Stimulated activated CD4-positive, alpha-beta T cell treated with anti-CD3 and anti-CD28 coated beads, Interleukin-1b, Interleukin-23, amount 100 ng/mL, for 4 hours (primary cell): ENCODE measurements around the gene RAB29.
"Not testable (repeated sequence)": the region's sequence is repeated elsewhere in the genome, so short reads cannot be mapped to it uniquely, and the experiment has no call there.

Experiments
- DNase-seq, 2 donors: peaks; one replicate each; pipeline ENCODE4 v3.0.0-alpha.2; 2020; ENCODE audit warnings: low read depth in 2 of 2

Gene RAB29

DNA sequence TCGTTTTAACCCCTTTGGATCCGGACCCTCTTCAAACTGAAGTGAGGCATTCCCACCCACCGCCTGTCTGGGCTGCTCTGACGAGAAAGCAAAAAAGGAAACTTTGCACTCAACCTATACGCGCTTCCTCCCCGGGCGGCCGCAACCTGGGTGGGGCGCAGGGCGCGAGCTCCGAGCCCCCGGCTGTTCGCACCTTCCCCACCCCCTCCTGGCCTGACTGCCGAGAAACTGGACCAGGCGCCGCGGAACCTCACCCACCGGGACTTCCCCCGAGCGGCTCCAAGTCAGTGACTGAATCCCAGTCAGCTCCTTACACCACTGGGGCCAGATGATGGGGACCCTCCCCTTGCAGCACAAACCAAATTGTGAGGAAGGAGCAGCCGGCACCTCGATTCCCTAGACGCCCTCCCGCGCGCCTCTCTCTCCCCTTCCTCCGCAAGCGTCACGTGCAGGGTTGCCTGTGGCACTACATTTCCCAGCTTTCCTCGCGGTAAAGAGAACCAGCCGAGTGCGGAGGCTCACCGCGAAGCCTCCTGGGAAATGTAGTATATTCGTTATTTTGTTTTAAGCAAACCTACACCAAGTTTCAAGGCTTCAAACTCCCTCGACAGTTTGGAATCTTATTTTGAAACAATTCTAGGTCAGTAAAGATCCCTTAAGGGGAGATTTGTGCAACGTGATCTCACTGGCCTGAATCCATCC is at the start of gene RAB29:
Gene RAB29, minus strand, starts transcription at position 468 of the 702 bp plus-strand sequence. CDS start 526 bp downstream, outside the sequence.
- peak; percentile 64 to 72 for DNase-seq

GRCh38 chr1:205824180-205824579 is 48.9 kb upstream of the RAB29 start:
- DNase-seq = no peak

DNA sequence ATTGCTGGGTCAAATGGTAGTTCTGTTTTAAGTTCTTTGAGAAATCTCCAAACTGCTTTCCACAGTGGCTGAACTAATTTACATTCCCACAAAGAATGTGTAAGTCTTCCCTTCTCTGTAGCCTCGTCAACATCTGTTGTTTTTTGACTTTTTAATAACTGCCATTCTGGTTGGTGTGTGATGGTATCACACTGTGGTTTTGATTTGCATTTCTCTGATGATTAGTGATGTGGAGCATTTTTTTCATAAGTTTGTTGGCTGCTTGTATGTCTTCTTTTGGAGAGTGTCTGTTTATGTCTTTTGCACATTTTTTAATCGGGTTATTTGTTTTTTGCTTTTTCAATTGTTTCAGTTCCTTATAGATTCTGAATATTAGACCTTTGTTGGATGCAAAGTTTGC is 48.0 kb upstream of the RAB29 start:
- not testable (repeated sequence) for DNase-seq

DNA sequence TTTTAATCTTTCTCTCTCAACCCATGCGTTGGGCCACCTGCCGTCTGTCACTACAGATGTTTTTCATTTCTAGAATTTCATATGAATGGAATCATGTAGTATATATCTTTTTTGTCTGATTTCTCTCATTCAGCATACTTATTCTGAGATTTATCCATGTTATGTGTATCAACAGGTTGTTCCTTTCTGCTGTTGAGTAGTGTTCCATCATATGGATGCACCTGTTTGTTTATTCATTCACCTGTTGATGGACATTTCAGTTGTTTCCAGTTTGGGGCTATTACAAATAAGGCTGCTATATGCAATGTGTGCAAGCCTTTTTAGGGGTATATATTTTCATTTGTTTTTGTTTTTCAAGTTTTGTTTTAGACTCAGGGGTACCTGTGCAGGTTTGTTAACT is 47.1 kb upstream of the RAB29 start:
- DNase-seq = no peak

DNA sequence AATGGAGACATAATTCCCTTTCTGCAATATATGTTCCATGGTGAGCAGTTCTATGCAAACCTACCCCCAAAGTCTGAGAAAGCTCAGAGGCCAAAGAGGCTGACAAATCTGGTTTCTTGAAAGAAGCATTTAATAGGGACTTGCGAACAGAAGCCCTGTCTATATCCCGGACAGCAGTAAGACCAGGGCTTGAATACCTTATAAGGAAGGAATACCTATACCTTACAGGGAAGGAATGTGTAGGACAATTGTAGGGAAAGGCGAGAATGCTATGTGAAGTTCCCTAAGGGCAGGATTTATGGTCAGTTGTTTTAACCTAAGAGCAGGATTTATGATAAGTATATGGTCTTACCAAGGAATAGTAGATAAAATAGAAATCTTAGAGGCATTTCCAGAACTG is 42.7 kb upstream of the RAB29 start:
- no peak for DNase-seq

DNA sequence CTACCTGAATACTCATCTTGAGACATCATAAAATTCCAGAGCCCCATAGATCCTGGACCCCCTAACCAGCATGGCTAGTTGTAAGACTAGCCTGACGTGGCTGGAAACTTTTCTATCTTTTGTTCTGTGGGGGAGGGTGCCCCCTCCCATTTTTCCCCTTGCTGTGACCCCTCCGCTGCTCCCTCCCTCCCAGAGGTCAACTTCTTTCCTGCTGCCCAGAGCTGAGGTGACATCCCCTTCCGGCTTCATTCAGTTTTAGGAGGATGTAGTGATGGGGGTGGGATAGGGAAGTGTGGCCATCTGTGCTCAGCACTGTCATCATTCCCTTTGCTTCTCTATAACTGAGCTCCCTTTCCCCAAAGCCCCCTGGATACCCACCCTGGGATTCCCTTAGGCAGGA is 42.1 kb upstream of the RAB29 start:
- no peak for DNase-seq

- DNase-seq = no peak
Measured at GRCh38 chr1:205813755-205814058, 38.4 kb upstream of the RAB29 start.

GRCh38 chr1:205812878-205813754 is 37.8 kb upstream of the RAB29 start, which contains the start of gene SLC41A1:
TSS of gene SLC41A1 (minus strand) at chr1:205813198. CDS start at chr1:205810441, 2,757 bp downstream.
- DNase-seq = peak; percentile 85

DNA sequence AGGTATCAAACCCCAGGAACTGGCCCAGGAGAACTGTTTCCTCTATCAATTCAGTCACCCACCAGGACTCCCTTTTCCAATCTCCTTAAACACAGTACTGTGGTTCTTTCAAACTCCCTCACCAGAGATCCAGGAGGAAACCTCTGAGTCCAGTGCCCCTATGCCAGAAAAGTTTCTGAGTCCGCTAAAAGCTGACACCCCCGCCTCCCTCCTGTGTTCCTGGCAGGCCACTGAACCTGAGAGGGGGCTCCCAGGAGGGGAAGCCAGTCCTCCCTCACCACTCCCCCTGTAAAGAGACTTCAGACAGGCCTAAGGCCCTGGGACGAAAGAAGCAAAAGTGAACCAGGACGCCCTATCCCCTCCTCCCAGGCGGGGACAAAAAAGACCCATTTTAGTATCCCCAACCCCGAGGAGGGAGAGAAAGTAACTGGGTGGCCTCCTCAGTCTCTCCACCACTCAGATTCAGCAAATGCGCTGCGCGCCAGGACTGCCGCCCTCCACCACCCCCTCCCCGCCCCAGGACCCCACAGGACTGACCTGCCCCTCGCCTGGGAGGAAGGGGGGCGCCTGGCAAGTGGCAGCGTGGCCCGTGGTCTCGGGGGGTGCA is 37.1 kb upstream of the RAB29 start:
- DNase-seq = no peak

DNA sequence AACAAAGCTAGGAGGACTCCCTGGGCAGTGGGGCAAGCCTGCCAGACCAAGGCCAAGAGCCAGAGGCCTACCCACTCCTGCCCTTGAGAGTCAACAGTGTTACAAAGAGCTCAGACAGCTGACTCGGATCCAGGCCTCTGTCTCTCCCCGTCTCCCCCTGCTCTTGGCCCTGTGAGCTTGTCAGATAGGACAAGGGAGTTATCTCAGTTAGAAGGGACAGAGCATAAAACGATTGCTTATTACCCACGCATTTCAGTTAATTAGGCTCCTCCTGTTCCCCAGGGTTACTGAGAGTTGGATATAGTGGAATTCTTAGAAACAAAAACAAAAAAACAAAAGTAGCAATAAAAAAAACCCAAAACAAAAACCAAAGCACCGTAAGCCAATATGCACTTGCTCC is 36.4 kb upstream of the RAB29 start:
- DNase-seq = no peak

DNA sequence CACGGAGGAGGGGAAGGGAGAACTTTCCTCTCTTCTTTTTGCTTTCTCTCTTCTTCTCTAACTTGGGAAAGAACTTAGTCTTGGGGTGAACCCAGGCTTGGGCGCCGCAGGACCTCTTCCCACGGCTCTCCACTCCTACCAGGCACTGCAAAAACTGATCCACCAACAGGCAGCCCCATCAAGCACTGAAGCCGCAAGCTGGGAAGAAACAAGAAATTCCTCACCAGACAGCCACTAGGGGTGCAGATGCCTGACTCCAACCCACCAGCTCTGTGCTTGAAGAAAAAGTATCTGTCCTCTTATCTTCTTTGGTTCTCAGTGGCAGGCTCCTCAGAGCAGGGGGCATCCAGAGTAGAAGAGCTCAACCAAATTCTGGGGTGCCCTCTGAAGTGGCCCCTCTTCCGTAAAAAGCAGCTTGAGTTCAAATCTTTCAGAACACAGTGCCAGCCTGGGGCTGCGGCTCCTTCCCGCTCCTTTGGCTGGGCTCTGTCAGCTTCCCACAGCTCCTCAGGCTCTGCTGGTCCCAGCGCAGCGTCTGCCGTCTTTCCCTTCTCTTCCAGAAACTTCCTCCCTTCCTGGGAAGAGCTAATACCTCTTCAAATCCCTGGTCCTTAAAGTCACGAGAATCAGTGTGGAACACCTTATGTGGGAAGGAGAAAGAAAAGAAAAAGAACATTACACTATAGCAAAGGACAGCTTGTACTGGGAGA is 35.3 kb upstream of the RAB29 start:
- no peak for DNase-seq

- no peak for DNase-seq
Measured at GRCh38 chr1:205809942-205810345, 34.7 kb upstream of the RAB29 start.

DNA sequence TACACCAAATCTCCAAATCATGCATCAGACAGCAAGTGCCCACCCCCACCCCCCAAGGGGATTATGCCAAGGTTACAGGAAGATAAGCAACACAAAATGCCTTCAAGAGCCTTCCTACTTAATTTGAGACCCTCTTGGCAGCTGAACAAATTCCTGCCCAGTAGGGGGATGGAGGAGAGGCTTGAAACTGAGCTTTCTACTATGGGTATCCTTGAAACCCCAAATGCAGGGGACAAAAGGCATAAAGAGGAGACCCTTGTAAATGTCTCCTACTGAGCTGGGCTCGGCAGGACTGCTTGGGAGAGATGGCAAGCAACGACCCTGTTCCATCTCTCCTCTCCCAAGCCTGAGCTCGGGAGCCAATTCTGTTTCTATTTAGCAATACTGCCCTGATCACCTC is 34.2 kb upstream of the RAB29 start:
- DNase-seq = no peak

DNA sequence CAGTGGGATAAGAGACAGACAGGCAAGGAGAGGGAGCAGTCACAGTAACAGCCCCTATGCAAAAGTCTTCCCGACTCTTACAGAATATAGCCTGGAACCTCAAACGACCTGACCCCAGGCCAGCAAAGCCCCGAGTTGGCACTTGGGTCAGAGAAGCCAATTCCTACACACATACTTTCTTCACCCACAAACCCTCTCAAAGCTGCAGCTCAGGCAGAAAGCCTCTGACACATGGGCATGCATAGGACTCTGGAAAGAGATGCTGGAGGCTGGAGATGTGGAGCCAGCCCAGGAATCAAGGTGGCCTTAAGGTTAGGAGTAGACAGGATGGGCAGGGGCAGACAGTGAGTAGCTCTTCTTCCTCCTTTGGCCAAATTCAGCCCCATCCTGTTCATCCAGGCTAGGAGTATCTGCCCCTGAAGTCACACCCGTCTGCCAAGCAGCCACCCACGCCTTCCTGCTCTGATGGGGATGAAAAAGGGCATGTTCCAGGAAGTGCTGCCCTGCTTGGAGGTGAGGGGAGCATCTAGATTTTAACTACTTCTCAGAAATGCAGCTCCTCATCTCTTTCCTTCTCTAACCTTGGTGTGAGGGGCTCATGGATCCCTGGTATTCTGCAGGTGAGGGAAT is 29.9 kb upstream of the RAB29 start:
- DNase-seq = peak in 1 of 2 donors; percentile 14

DNA sequence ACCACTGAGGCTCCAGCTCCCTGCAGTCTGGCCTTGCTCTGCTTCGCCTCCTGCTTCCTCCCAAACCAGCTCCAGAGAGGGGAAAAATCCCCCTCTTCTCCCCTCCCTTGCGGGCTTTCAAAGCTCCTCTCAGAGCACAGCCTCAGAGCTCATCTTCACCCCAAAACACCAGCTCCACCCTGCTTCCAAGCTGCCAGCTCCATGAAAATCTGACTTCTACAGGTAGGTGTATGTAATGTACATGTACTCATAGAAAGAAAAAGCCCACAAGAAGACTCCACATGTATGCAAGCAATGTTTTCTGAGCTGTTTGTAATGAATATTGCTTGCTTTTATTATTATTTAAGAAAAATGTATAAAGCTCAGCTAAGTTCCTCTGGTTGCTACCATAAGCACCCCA is 29.3 kb upstream of the RAB29 start:
- DNase-seq = no peak

DNA sequence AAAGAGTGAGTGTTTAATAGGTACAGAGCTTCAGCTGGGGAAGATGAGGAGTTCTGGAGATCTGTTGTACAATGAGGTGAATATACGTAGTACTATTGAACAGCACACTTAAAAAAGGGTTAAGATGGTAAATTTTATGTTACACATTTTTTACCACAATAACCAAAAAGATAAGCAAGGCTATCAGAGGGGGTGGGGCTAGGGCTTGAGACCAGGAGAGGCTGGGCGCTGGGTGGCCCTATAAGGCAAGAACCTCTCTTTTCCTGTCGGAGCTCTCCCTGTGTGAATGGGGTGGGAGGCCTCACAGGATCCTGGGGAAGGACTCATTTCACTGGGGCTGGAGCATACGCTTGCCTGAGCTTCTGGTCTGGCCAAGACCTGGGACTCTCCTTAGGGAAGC is 28.7 kb upstream of the RAB29 start:
- no peak for DNase-seq

GRCh38 chr1:205802060-205802459 is 26.8 kb upstream of the RAB29 start:
- no peak for DNase-seq

DNA sequence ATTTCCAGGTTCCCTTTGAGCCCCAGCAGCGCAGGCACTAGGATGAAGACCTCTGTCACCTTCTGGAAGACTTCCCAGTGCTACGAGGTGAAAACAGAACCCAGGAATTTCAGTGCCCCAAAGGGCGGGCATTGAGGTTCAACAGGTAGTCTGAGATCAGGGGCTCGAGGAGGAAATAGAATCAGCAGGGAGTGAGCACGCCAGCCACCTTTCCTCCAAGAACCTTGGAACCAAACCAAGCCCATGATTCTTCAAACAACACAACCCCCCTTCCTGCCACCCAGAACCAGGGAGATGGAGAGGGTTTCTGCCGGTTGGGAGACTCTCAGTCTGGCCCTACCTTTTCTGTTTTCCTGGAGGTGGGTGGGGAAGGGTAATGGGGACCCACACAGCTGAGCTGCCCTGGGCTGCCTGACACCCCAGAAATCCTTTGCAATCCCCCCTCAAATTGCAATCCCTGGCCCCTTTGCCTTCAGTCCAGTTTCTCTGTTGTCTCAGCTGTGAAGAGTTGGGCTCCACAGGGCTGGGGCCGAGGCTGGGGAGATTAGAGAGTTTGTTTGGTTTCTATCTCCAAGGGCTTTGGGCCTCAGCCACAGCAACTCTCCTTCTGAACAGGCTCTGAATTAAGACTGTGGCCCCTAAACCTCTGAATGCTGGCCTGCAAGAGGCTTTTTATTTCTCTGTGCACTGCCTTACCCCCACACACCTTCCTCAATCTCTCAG is 25.9 kb upstream of the RAB29 start:
- no peak for DNase-seq

DNA sequence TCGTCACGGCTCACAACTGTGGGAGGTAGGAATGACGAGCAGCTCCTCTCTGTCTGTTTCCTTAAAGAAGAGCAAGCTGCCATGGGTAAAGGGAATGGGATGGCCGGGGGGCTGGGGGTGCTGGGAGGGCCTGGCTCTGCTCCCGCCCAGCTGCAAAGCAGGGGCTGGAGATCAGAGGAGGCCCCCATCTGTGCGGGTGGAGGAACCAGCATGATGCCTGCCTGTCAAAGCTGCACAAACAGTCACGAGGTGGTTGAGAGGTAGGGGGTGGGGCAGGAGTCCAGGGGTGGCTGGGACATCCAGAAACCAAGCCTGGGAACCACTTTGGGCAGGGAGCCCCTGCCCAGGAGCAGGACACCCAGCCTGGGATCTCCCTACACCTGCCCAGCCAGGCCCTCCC is 25.1 kb upstream of the RAB29 start:
- DNase-seq = no peak

DNA sequence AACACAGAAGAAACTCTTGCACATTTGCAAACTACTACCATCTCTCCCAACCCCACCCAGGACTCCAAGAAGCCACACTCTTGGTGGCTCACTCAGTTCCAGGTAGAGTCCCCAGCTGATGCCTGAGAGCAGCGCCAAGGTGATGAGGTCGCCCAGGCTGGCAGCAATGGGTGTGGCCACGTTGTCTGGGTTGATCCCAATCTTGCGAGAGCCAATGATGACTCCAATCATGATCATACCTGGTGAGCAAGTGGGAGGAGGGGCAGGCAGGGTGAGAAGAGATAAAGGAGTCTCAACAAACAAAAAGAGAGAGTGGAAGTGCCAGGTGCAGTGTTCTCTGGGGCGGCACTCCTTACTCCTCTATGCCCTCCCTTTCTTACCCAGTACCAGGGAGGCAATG is 23.3 kb upstream of the RAB29 start:
- DNase-seq = no peak

DNA sequence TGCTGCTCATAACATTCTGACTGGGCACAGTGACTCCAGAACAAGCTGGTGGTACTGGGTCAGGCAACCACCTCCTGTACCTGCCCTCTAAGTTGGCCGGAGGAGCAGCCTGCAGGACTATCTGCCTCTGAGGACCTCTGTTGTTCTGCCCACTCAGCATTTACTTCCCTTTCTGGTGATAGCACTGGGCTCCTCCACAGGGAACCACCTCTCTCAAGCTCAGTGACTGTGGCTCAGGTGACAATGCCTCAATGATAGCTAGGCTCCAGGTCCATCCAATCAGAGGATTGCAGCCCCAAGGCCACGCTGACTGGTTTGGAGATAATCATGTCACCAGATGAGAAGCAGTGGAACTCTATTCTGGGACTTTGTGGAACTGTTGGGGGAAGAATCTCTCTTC is 21.9 kb upstream of the RAB29 start:
- DNase-seq = no peak
